GM19023 (cell line): ENCODE measurements around the gene WDR3.
"Not testable (repeated sequence)": the region's sequence is repeated elsewhere in the genome, so short reads cannot be mapped to it uniquely, and the experiment has no call there.

Source experiments
- ATAC-seq: cut with Tn5 transposase; IDR thresholded peaks from one replicate; pipeline ENCODE4 v1.9.1; 2021; ENCODE audit warnings: mild to moderate bottlenecking, moderate library complexity; ENCODE audit not compliant: unreplicated experiment

Gene WDR3

DNA sequence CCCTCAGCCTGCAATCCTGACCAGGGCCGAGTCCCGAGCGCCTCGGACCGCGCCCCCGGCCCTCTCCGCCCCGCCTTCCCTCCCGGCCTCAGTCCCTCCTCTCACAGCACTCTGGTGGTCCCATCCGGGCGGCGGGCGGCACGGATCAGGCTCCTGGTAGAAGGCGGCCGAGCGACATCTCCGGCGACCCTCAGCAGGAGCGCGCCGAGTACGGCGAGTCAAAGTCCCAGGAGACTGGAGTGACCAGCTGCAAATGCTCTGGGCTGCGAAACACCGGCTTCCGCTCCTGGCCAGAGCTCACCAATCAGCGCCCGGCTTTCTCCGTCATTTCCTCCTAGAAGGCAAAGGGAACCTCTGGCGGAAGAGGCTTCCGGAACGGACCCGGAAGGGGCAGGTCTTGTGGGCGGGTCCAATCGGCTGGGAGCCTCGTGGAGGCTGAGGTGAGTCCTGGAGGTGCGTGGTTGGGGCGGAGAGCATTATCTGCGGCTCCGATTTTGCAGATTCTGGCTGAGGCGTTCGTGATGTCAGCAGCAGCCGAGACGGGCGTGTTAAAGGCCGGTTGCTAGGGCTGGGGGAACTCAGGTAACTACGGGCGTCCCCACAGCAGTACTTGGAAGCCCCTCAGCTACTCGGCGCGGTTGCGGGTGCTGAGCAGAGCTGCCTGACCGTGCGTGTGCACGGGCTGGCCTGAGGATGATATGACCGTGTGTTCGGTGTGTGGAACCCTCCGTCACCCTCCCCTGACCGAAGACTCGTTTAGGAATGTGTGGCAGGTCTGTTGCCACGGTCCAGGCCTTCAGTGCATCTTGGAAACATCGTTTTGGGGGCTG is at the start of gene WDR3, which contains the start of gene GDAP2:
WDR3 (plus strand) TSS at position 397 of the 830 bp plus-strand sequence. CDS start 3,581 bp downstream, outside the sequence.
GDAP2 (minus strand) TSS at position 279 of the 830 bp plus-strand sequence. CDS start 9,264 bp downstream, outside the sequence.
- peak; percentile 94 for ATAC-seq

DNA sequence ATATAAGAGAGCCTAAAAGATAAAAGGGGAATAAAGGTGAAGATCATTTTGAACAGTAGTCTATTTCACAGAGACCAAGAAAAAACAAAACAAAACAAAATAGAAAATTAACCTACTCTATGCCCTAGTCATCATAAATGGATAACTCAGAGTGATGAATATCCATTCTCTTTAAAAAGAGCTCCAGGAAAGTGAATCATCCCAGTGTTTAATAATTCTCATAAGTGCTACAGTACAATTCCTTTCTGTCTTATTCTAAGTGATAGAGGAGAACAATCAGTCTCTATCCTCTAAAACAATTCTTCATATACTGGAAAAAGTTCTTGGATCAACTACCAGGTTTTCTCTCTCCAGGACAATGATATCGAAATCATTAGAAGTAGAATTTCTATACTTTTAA is 45.9 kb upstream of the WDR3 start:
- no peak for ATAC-seq

DNA sequence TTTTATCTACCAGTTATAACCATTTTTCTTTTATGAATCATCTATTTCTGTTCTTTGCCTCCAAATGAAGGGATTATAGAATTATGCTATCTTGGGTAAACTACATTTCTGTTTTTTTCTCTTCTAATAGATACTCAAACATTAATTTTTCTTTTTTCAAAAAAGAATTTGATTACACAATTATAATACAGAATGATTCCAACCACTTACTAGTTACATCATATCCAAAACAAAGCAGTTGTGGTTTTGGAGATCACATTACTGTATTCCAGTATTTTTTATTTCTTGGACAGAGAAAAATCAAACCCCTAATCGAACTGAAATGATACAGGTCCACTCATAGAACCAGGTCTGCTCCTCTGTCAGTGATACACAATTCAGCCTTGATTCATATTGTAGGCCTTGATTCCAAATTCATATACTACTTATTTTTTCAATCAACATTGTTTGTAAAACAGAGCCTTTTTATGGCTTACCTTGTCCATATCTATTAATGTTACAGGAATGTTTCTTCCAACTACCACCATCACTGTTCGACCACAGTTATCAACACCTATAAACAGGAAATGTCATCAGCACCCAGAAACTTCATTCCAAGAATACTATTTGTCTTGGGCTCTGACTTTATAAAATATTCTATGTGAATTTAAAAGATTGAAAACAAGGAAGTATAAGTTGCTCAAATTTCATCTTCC is 43.3 kb upstream of the WDR3 start:
- no peak for ATAC-seq

DNA sequence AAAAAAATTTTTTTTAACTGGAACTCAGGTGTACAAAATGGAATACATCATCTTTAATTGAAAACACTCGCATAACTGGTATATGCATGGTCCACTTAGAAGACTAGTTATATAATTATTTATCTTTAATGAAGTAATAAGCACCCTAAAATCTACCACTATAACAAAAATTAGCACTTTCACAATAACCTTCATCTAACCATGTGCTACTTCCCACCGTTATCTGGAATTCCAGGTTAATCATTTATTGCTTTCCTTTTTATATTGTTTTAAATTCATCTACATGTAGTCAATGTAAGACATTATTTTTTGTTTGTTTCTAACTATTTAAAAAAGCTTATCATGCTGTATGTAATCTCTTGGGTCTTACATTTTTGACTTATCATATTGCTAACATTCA is 39.1 kb upstream of the WDR3 start:
- ATAC-seq = no peak

DNA sequence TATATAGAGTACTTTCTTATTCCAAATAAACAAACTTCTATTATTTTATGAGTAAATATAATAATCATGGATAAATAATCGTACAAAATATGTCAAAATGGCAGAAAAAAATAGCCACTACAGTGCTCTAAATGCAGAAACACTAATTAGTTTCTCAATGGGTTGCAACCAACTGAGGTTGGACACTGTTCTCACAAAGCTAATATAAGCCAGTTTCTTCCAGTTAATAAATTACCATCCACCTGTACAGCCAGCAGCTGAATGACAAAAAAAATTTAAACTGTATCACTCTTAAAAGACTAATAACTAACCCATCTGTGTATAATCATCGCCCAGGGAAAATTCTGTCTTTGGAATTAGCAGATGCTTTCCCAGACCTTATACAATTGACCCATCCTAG is 37.0 kb upstream of the WDR3 start:
- no peak for ATAC-seq

DNA sequence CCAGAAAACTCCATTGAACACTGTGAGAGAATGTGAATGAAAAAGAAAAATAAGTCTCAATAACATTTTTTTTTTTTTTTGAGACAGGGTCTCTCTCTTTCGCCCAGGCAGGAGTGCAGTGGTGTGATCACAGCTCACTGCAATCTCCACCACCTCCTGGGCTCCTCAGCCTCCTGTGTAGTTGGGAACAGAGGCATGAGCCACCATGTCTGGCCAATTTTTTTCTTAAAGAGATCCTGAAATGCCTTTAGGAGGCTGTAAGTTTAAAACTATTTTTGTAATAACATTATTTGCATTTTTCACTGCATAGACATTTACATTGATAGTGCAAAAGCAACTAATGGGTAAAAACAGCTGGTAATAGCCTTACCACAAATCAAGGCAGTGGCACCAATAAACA is 35.5 kb upstream of the WDR3 start:
- ATAC-seq = no peak

DNA sequence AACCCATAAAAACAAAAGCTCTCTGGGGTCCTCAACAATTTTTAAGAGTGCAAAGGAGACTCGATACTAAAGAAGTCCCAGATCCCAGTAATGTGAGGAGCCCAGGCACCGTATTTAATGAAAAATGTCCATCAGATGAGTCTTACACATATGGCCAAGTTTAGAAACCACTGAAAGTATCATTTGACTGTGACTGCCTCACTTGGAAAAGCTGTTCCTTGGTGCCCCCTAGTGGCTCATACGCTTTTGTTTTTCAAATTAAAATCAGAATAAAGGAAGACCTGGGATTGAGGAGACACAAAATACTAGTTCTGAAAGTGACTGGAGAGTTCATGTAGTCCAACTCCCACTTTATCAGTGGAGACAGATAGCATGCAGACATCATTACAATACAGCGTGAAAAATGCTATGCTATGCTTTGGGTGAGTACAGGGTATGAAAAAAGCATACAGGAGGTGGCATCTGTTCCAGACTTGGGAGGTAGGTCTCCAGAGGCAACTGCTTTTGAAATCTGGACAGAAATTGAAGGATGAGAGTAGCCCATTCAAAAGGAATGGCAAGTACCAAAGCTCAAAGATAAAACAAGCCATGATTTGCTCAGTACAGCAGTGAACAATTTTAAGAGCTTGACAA is 33.9 kb upstream of the WDR3 start:
- peak; percentile 88 for ATAC-seq

DNA sequence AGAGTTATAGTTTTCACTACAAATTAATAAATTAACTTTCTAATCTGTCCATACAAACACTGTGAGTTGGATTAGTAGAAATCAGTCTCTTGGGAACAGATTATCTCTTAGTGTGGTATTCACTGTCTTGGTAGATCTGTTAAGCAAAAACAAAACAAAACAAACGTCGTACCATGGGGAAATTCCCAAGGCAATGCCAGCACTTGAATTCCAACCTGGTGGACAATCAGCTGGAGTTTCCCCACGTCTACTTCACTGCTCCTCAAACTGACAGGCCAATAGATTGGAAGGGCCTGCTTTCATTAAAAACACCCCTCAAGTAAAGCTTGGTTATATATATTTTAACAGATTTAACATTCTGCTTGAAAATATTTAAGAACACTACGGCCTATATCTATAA is 32.0 kb upstream of the WDR3 start:
- no peak for ATAC-seq

DNA sequence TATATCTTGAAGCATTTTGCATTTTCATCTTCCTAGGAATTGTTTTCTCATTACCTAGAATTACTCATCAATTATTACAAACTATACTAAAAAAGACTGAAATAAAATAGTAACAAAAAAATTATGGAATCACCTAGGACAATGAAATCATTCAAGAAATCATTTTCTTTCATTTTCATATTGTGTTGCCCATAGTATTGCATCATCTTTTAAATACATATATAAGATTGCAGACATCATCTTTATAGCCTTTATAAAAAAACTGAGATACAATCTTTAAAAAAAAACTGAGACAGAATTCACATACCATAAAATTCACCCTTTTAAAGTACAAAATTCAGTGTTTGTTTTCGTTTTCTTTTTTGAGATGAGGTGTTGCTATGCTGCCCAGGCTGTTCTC is 29.7 kb upstream of the WDR3 start:
- no peak for ATAC-seq

DNA sequence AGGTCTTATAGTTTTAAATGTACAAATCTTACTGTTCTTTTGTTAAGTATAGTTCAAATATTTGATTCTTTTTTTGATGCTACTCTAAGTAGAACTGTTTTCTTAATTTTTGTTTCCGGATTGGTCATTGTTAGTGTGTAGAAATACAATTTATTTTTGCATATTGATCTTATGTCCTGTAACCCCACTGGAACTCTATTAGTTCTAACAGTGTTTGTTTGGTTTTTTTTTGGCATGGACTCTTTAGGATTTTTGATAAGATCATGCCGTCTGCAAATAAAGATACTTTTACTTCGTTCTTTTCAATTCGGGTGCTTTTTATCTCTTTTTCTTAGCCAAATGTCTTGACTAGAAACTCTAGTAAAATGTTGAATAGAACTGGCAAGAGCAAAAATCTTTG is 26.6 kb upstream of the WDR3 start:
- ATAC-seq = no peak

DNA sequence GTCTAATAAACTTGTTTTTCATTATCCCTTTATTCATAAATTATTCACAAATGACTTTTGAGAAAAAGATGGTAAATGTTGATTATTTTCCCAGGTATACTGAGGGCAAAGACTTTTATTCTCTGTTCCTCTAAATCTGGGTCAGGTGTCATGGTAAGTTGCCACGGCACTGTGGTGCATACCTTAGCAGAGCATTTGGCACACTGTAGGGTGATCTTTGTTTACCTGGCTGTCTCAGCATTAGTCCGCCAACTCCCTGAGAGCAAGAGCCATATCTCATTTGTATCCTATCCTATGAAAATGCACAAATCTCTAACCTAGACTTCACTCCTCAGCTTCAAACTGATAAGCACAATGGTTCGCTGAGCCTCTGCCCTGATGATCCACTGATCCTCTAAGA is 25.1 kb upstream of the WDR3 start:
- ATAC-seq = no peak

DNA sequence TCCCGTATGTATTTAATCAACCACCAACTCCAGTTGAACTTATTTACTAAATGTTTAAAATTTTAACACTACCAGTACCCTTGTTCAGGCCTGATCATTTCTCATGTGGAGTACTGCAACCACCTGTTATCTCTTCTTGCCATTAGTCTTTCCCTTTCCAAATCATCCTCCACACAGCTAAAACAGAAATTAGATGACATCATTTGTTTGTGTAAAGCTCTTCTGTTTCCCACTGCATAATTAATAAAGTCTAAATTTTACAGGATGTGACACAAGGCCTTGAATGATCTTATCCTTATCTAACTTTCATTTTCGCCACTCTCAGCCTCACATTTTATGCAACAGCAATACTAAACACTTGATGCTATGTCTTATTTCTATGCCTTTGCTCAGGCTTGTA is 24.5 kb upstream of the WDR3 start:
- no peak for ATAC-seq

DNA sequence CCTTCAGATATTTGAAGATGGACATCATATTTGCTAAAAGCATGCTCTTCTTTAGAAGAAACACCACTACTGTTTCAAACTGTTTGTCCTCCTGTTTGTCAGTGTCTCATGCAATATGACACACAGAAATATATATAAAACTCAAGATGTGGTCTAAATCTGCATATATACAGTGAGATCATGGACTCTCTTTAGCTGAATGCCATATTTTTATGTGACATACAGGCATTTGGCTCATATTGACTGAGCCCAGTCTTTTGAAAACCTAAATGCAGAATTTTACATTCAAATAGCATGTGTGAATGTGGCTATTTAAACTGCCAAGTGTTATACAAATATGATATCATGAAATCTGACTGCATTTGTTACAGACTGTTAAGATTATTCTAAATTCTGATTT is 18.5 kb upstream of the WDR3 start:
- no peak for ATAC-seq

DNA sequence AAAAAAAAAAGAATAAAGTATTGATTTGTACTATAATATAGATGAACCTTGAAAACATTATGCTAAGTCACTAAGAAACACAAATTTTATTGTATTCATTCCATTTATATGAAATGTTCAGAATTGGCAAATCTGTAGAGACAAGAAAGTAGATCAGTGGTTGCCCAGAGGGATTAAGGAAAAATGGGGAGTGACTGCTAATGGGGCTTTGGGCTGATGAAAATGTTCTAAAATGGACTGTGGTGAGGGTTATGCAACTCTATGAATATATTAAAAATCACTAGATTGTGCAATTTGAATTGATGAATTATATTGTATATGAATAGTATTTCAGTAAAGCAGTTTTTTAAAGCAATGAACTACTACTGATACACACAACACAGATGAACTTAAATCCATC is 10.2 kb upstream of the WDR3 start:
- ATAC-seq = no peak

DNA sequence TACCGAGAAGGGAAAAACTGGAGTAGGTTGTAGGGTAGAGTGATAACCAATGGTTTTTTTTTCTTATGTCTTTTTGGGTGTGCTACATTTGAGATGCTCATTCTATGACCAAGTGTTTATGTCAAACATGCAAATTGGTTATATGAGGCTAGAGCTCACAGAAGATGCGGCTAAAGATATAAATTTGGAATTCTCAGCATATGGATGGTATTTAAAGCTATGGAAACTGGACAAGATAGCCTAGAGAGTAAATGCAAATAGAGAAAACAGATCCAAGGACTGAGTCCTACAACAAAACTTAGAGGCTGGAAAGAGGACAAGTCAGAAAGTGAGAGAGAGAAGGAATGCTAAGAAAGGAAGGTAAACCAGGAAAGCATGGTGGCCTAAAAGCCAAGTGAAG is 7.5 kb upstream of the WDR3 start:
- no peak for ATAC-seq

DNA sequence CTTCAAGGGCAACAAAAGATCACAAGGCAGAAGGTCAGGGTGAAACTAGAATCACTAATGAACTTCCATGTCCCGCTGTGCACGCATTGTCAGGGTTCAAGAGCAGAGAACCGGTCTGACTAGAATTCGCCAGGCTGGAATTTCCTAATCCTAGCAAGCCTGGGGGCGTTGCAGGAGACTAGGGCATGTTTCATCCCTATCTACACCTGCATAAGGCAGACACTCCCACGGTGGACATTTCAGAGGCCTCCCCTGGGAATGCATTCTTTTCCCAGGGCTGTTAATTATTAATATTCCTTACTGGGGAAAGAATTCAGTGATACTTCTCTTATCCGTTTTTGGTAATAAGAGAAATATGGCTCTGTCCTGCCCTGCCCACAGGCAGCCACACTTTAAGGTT is 6.8 kb upstream of the WDR3 start:
- ATAC-seq = not testable (repeated sequence)

DNA sequence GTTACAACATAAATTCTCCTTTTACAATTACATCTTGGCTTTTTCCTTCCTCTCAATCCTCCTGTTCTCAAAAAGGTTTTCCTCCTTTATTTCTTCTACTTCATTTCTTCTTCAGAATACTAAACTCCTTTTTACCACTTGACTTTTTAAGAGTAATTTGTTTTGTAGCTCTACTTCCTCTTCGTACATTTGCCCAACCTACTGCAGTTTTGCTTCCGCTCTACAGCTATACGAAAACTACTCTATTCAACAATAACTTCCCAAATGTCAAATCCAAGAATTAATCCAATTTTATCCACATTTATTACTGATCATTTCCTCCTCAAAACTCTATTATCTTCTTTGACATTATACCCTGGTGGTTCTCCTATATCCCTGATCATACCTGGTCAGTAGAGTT is 3.6 kb upstream of the WDR3 start:
- ATAC-seq = no peak

DNA sequence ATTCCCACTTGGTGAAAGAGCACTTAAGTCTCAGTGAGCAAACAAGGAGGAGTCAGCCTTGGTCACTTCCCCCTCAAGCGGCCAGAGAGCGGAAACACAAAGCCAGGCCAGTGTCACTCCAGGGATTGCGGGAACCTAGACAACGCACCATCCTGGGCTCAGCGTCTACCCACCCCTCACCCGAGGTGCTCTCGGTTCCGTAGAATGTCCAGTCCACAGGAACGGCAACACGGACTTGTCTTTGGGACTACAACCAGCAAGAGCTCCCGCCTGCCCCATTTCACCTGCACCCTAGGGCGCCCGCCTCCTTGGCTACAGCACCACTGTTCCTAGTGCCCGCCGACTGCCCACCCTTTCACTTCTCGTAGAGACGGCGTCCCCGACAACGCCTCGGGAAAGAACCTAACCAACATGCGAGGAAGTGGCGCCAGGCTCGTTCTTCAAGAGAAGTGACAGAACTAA is 627 bp upstream of the WDR3 start:
- ATAC-seq = peak; percentile 44

DNA sequence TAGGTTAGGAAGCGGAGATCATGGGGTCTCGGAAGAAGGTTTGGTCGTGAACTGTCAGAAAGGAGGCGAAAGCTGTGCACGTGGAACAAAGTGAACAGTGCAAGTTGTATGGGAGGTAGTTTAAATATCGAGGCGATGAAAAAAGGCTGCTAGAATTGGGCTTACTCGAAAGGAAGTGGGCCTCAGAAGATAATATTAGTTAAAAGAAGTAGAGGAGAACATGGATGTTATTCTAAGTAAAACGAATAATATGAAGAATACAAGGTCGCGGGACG is 571 bp downstream of the WDR3 start:
- ATAC-seq = no peak

DNA sequence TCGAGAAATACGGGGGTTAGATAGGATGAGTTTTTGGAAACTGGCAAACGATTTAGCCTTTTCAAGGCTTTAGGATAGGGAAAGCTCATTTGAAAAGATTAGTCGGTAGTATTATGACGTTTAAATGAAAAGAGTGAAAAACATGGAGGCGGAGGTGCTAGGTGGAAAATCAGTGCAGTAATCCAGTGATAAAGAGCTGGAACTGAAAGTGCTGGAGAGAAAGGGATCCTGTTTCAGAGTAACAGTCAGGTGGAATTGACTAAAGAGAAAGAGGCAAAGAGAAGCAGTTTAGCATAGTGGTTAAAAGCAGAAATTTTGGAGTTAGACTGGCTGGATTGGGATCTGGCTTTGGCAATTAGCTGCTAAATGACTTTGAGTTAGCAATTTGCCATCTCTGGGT is 945 bp downstream of the WDR3 start:
- no peak for ATAC-seq

DNA sequence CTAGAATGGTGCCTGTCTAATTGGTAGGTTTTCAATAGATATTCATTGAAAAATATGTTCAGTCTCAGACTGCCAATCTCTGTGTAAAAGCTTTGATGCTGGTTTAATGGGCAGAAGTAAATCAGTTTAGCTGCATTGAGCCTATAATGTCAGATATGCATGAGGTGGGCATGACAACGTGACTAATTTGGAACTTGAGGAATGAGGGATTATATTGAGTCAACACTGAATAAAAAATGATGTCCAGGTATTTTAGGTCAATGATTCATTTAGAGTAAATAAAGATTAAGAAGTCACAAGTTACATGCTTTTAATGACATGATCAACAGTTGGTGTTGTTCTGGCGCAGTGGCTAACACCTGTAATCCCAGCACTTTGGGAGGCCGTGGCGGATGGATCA is 3.0 kb downstream of the WDR3 start:
- ATAC-seq = no peak

DNA sequence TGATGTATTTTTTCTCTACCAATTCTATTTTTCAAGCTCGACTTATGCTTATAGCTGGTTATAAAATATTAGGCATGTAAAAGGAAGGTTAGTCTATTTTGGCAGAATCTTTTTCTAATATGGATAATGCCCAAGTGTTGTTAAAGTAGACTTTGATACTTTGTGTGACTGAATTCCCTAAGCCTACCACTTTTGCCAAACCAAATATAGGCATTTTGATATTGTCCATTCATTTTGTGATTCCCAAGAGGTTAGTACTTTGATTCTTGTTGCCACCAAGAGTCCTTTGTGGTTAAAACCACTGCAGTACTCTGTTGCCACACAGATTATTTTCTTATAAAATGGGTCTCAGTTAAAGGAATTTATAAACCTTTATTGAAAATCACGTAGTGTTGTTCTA is 4.2 kb downstream of the WDR3 start:
- no peak for ATAC-seq
